KOPT-K1 (cell line): ENCODE measurements around the gene ACADS.

Experiments used
- H3K27ac ChIP-seq: fragments of 200-600 bp; sonication (generic); 2 replicates; pipeline ENCODE4 v1.5.1; 2016; ENCODE audit warnings: antibody characterized with exemption, mild to moderate bottlenecking, low read depth, low read length; ENCODE audit not compliant: poor library complexity, severe bottlenecking
- H3K36me3 ChIP-seq: fragments of 200-600 bp; sonication (generic); 2 replicates; pipeline ENCODE4 v1.5.1; 2017; ENCODE audit warnings: antibody characterized with exemption, mild to moderate bottlenecking, low read length, moderate library complexity; ENCODE audit not compliant: insufficient read depth
- H3K9me3 ChIP-seq: fragments of 200-600 bp; sonication (generic); 2 replicates; pipeline ENCODE4 v1.5.1; 2017; ENCODE audit warnings: antibody characterized with exemption, low read length, mild to moderate bottlenecking; ENCODE audit not compliant: insufficient read depth, poor library complexity, severe bottlenecking

The ACADS gene

DNA sequence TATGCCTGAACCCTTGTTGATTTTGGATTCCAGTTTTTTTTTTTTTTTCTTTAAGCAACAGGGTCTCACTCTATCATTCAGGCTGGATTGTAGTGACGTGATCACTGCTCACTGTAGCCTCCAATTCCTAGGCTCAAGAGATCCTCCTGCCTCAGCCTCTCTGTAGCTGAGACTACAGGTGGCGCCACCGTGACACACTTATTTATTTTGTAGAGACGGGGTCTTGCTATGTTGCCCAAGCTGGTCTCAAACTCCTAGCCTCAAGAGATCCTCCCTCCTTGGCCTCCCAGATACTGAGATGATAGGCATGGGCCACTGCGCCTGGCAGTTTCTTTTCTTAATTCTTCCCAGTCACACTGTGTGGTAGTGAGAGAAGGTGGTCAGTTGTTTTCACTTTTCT, 25.2 kb downstream of the ACADS start:
- no peaks in the 10 kb centered on the region for H3K36me3 ChIP-seq
- peaks cover 8% of the 10 kb centered on the region for H3K9me3 ChIP-seq
- no peak overlapping the region for H3K27ac ChIP-seq

DNA sequence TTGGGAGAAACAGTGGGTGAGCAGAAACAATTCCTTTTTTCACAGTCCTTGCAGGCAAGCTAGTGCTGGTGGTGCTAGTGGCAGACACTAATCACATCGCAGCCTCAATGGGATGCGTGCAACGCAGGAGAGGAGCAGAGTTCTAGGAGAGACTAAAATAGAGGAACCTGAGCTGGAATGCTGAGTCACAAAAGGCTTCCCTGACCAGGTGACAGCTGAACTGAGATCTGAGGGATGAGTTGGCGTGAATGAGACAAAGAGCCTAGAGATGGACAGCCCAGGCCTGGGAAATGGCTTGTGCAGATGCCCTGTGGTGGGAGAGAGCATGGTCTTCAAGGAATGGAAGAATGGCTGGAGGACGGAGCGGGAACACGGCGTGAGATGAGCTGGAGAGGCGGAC, 25.8 kb downstream of the ACADS start:
- H3K36me3 ChIP-seq = no peaks in the 10 kb centered on the region
- H3K27ac ChIP-seq = no peak overlapping the region

DNA sequence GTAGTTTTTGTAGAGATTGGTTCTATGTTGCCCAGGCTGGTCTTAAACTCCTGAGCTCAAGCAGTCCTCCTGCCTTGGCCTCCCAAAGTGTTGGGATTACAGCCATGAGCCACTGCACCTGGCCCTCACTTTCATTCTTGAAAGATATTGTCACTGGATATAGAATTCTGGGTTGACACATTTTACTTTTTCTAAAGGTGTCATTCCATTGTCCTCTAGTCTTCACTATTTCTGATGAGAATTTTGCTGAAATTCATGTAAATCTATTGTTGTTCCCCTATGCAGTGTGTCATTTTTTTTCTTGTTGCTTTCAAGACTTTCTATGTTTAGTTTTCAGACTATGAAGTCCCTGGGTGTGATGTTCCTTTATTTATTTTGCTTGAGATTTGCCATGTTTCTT, 29.2 kb downstream of the ACADS start:
- H3K9me3 ChIP-seq = peaks cover 8% of the 10 kb centered on the region
- H3K36me3 ChIP-seq = no peaks in the 10 kb centered on the region
- no peak overlapping the region for H3K27ac ChIP-seq

More for the DNA sequence above, 25.8 kb downstream of the ACADS start:
- H3K9me3 ChIP-seq = peaks cover 8% of the 10 kb centered on the region

DNA sequence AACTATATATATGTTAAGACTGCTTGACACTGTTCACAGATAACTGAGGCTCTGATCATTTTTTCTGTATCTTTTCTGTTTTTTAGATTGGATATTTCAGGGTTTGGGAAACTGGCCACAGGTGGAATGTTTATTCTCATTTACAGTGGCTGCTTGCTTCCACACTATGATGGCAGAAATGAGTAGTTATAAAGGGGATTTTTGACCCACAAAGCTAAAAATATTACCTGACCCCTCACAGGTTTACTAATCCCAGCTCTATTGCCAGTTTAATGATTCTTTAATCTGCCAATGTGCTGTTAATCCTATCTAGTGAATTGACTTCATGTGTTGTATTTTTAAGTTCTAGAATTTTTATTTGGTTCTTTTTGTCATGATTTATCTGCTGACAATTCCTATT, 29.6 kb downstream of the ACADS start:
- Histone ChIP-seq H3K36me3 (no peaks in the 10 kb centered on the region), H3K9me3 (peaks cover 8% of the 10 kb centered on the region), H3K27ac (no peak overlapping the region)

DNA sequence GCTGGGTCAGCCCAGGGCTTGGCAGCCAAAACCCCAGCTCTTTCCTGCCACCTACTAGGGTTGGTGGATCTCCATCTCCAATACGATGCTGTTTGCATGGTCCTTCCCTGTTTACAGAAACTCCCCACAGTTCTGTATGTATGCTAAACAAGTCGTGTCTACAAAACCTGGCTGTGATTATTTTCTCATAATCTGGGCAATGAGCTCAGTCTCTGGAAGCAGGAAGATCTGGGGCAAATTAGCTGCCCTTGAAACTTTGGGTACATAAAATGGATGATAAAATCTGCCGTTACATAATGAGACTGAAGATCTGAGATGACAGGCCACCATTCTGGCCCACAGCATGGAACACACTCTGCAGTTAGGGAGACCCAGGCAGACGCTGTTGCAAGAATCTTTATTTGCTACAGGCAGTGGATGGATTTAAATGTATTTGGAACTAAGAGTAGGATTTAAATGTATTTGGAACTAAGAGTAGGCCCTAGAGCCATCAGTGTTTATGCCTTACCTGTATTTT, 31.7 kb downstream of the ACADS start:
- peaks cover 15% of the 10 kb centered on the region for H3K36me3 ChIP-seq
- H3K27ac ChIP-seq = no peak overlapping the region
- peaks cover 8% of the 10 kb centered on the region for H3K9me3 ChIP-seq

DNA sequence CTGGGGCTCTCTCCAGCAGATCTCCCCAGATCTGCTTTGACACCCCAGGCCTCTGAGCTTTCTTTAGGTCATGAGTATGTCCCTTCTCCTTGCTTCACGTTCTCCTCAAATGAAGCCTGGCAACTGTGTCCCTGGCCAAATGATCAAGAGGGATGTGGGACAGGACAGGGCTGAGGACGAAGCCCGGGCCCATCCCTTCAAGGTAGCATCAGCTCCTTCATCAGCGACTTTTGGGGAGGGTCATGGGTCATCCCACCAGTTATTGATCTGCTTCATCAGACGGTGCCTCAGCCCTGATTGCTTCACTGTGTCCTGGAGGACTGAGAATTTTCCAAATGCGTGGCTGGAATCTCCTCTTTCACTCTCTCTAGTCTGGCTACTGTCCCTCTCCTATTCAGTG, 32.3 kb downstream of the ACADS start:
- peaks cover 22% of the 10 kb centered on the region for H3K36me3 ChIP-seq
- H3K27ac ChIP-seq = no peak overlapping the region
- peaks cover 8% of the 10 kb centered on the region for H3K9me3 ChIP-seq

DNA sequence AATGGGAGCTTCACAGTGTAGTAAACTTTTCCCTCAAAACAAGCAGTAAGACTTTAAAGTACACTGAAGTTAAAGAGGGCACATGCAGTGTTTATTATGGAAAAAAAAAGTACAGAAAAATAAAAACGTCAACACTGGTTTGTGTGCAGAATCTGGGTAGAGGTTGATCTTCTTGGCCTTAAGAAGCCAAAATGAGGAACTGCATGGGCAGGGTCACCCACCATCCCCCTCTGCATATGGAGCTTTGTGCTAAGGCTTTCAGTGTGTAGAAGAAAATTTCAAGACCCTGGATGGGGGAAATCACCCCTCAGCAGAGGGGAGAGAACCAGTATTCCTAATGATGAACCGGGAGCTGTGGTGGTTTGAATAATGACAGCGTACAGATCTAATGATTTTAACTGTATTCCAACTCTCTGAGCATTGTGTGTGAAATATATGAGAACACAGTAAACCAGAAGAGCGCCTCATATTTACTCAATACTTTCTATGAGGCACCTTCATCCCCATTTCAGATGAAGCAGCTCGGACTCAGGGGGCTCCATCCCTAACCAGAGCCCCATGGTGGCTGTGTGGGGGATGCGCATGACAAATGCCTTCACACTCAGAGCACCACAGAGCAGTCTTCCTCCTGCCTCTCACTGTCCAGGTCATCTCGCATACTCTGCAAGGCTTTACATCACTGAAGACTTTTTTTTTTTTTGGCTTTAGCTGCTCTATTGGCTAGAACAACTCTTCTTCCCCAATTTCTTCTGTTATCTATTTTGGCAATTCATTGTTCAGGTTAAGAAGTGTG, 33.4 kb downstream of the ACADS start:
- Histone ChIP-seq H3K9me3 (peaks cover 8% of the 10 kb centered on the region), H3K27ac (peak overlapping the region; percentile 69), H3K36me3 (peaks cover 32% of the 10 kb centered on the region)

DNA sequence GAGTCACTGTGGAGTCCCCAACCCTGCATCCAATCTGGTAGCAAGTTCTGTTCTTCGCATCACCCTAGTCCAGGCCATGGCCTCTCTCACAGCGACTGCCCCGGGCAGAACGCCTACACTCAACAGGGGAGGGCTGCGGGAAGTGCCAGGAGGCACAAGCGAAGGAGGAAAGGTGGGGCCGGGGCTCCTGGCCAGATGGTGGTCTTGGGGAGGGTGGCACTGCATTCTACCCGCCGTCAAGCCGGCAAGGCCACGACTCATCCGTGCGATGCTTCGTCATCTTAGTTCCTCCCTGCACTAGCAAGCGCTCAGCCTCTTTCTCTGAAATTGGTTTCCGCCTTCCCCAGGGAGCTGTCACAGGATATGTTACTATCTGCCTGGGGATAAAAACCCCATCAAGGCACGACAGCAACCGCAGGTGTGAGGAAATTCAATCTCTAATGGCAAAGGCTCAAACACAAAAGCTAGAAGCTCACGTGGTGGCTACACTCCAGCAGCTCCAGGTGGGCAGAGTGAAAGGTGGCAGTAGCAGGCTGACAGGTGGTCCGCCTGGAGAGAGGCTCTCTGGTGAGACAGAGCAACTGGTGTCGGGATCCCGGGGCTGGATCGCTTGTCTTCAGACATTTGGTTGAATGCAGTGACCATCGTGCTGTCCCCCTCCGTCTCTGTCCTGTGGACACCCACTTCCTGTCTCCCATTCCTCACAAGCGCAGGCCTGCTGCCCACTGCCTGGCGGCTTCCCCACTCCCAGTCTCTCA, 34.1 kb downstream of the ACADS start:
- Histone ChIP-seq H3K36me3 (peaks cover 40% of the 10 kb centered on the region), H3K27ac (peak overlapping the region; percentile 69), H3K9me3 (peaks cover 5% of the 10 kb centered on the region)

DNA sequence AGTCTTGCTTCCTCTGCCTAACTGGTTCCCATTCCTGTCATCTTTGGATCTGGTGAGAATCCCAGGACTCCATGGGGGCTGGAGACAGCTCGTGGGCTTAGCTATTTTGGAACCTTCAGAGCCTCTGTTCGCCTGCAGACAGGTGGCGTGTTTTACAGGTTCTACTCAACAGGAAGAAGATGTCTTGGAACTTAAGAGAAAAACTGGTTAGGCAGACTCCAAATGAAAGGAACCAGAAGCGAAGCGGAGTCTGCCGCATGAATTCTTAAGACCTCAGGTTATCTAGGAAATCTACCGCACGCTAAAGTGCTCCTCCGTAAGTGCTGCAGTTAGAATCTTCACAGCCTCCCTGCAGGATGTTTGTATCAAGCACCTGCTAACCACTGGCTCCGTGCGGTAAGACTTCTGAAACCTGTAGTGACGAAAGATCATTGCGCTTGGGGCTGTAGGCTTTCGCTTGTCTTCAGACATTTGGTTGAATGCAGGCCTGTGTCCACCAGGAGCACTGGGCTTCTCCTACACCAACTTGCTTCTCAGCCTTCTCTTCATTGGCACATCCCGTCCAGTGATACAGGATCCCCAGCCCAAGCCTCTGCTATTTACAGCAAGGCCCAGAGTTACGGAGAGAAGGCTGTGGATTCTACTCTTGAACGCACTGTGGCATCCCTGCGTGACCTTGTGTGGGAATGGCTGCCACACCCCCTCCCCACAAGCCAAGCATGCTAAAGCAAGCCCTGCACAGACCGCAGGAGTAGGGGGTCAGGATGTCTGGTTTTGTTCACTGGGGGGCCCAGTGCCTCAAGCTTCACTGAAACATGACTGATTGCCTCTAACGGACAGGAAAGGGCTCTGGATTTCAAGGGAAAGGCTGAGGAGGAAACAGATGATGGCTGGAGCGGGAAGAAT, 35.0 kb downstream of the ACADS start:
- H3K36me3 ChIP-seq = peaks cover 48% of the 10 kb centered on the region
- peak overlapping the region; percentile 69 for H3K27ac ChIP-seq
- H3K9me3 ChIP-seq = no peaks in the 10 kb centered on the region

DNA sequence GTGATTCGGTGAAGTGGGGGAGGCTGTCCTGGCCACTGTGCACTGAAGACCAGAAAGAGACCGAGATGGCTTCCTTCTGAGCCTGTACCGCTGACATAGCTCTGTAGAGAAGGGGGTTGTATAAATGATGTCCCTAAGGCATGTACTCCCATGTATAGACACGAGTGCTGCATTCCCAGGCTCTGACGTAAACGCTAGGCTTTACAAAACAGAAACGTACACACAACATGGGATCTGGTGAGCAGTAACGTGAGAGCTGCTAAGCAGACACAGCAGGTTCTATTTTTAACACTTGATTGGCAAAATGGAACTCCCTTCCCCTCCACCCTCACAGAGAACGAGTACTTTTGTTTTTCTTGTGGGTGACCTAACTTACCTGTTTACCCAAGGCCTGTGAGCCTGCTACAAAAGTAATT, 35.9 kb downstream of the ACADS start:
- Histone ChIP-seq H3K27ac (peak overlapping the region; percentile 69), H3K36me3 (peaks cover 57% of the 10 kb centered on the region)

DNA sequence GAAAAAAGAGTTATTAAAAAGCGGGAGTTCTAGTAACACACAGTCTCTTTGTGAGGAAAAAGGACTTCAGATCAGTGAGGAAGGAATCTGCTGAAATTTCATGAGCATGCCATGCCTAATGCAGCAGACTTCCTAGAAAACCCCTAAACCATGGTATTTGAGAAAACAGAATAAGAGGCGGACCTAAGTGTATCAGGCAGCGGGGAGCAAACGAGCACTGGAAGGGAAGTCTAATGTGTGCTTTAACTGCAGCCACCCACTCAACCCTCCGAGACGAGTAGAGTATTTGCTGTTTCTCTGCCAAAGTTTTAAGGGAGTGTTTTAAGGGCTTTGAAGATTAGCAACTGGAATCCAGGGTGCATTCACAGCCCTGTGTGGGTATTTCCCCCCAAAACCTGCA, 36.5 kb downstream of the ACADS start:
- peak overlapping the region; percentile 69 for H3K27ac ChIP-seq

More for the DNA sequence above, 35.9 kb downstream of the ACADS start:
- no peaks in the 10 kb centered on the region for H3K9me3 ChIP-seq

DNA sequence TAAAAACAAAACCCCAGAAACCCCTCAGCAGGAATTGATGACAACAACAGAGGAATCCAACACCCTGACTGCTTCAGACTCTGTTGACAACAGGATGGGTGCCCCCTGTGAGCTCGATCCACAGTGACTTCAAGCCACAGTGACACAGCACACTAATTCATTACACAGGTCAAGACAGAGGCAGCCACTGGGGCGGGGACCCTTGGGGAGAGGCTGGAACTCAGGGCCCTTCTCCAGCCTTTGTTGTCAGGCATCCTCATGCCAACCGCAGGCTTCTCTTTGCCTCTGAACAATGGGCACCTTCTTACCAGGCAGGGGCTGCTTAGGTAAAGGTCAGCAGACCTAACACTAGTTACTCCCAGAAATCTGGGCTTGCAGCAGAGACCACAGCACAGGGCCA, 37.6 kb downstream of the ACADS start:
- peaks cover 75% of the 10 kb centered on the region for H3K36me3 ChIP-seq
- H3K9me3 ChIP-seq = no peaks in the 10 kb centered on the region
- no peak overlapping the region for H3K27ac ChIP-seq

More for the DNA sequence above, 36.5 kb downstream of the ACADS start:
- H3K9me3 ChIP-seq = no peaks in the 10 kb centered on the region
- peaks cover 63% of the 10 kb centered on the region for H3K36me3 ChIP-seq

DNA sequence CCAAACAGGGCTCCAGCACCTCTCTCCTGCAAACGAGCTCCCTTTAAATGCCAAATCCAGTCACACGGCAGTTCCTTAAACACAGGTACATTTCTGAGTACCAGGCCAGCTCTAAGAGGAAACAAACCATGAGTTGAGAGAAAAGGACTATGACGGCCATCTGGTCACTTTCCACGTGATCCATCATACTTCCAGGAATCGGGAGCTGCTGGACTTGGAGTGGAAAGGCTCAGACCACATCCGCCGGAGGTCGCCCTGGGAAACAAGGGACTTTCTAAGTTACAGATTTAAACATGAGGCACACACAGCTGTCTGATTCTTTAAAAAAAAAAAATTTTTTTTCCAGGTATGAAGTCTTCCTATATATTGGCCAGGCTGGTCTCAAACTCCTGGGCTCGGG, 39.2 kb downstream of the ACADS start:
- H3K36me3 ChIP-seq = peaks cover 88% of the 10 kb centered on the region
- H3K9me3 ChIP-seq = no peaks in the 10 kb centered on the region
- H3K27ac ChIP-seq = no peak overlapping the region

DNA sequence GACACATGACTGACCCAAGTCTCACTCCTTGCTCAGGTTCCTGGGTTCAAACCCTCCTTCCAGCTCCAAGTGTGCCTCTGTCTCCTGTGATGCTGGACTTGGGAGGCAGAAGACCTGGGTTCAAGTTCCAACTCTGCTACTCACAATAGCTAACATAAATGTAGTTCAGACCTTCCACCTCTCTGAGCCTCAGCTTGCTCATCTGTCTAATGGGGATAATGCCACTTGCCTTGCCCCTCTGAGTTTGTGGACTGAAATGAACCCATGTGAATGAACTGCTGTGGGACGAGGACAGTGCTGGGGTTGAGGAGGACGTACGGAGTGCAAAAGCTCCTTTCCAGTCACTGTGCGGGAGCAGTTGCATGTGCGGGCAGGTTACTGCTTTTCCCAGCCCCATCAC, 40.9 kb downstream of the ACADS start:
- Histone ChIP-seq H3K27ac (peak overlapping the region; percentile 8), H3K9me3 (no peaks in the 10 kb centered on the region), H3K36me3 (peaks cover 98% of the 10 kb centered on the region)
